SIG-M5 treated with dmso at 0.1 percent for 504 hours (cell line): ENCODE data around the gene FAF1.
"Not testable (repeated sequence)": the region's sequence is repeated elsewhere in the genome, so short reads cannot be mapped to it uniquely, and the experiment has no call there.

Source experiments
- DNase-seq: peaks from one replicate; lab custom pipeline; 2025; ENCODE audit not compliant: unreplicated experiment; lab: John Stamatoyannopoulos, UW

Gene FAF1

GRCh38 chr1:50570066-50570468 is 390.0 kb downstream of the FAF1 start:
- DNase-seq: no peak

GRCh38 chr1:50568782-50569181 is 391.3 kb downstream of the FAF1 start:
- DNase-seq: no peak

GRCh38 chr1:50566405-50566804 is 393.7 kb downstream of the FAF1 start:
- no peak for DNase-seq

GRCh38 chr1:50564417-50564816 is 395.6 kb downstream of the FAF1 start:
- no peak for DNase-seq

GRCh38 chr1:50562106-50562505 is 398.0 kb downstream of the FAF1 start:
- no peak for DNase-seq

GRCh38 chr1:50559421-50559820 is 400.6 kb downstream of the FAF1 start:
- no peak for DNase-seq

GRCh38 chr1:50553921-50554320 is 406.1 kb downstream of the FAF1 start:
- DNase-seq: no peak

GRCh38 chr1:50548243-50548642 is 411.8 kb downstream of the FAF1 start:
- no peak for DNase-seq

- DNase-seq: no peak
These were observed 417.7 kb downstream of the FAF1 start for GRCh38 chr1:50542362-50542761.

GRCh38 chr1:50538476-50538875 is 421.6 kb downstream of the FAF1 start:
- DNase-seq: no peak

- DNase-seq: no peak
These were observed 428.5 kb downstream of the FAF1 start for GRCh38 chr1:50531601-50532000.

GRCh38 chr1:50531027-50531426 is 429.0 kb downstream of the FAF1 start:
- DNase-seq: no peak

GRCh38 chr1:50529510-50529909 is 430.6 kb downstream of the FAF1 start:
- no peak for DNase-seq

GRCh38 chr1:50527987-50528320 is 432.1 kb downstream of the FAF1 start:
- DNase-seq: not testable (repeated sequence)

- no peak for DNase-seq
These were observed 432.6 kb downstream of the FAF1 start for GRCh38 chr1:50527249-50527986.

- no peak for DNase-seq
These were observed 433.6 kb downstream of the FAF1 start for GRCh38 chr1:50526431-50526830.

GRCh38 chr1:50523548-50523947 is 436.5 kb downstream of the FAF1 start:
- no peak for DNase-seq

GRCh38 chr1:50522691-50523342 is 437.2 kb downstream of the FAF1 start:
- DNase-seq: peak; percentile 30

GRCh38 chr1:50521703-50522102 is 438.4 kb downstream of the FAF1 start:
- no peak for DNase-seq

GRCh38 chr1:50517488-50517887 is 442.6 kb downstream of the FAF1 start:
- DNase-seq: no peak

GRCh38 chr1:50516056-50516455 is 444.0 kb downstream of the FAF1 start:
- DNase-seq: no peak

GRCh38 chr1:50508040-50508586 is 452.0 kb downstream of the FAF1 start:
- peak; percentile 41 for DNase-seq

GRCh38 chr1:50505427-50505826 is 454.6 kb downstream of the FAF1 start:
- no peak for DNase-seq
